Esophagus muscularis mucosa (tissue), 4 donors: ENCODE data around the gene TGFBR1. TPM values are rescaled to one million over a fixed set of nuclear protein-coding genes. Genes with fewer than 3 reads are reported as not detected.

Source experiments
- DNase-seq: peaks from one replicate; pipeline ENCODE4 v3.0.0-alpha.2; 2017; ENCODE audit errors: extremely low spot score
- H3K27ac ChIP-seq, 4 donors: fragments of 200-600 bp; sonication (generic); replicated peaks in 1 of 4; 1 replicate in 3 of 4; 2 replicates in 1 of 4; pipeline ENCODE4 v1.5.1; 2016 to 2019; ENCODE audit warnings: mild to moderate bottlenecking in 1 of 4
- H3K27me3 ChIP-seq, 4 donors: fragments of 200-600 bp; sonication (generic); one replicate each; pipeline versions ENCODE4 v1.5.1 to v1.6.0; 2016 to 2019
- H3K36me3 ChIP-seq, 4 donors: fragments of 200-600 bp; sonication (generic); one replicate each; pipeline ENCODE4 v1.5.1; 2016 to 2019
- H3K4me1 ChIP-seq, 4 donors: fragments of 200-600 bp; sonication (generic); one replicate each; pipeline ENCODE4 v1.5.1; 2016 to 2019
- H3K4me3 ChIP-seq, 4 donors: fragments of 200-600 bp; sonication (generic); 1 replicate in 2 of 4; 2 replicates in 2 of 4; pipeline ENCODE4 v1.5.1; 2016 to 2019; ENCODE audit warnings: mild to moderate bottlenecking in 4 of 4, moderate library complexity in 1 of 4
- H3K9me3 ChIP-seq, 4 donors: fragments of 200-600 bp; sonication (generic); 1 replicate in 3 of 4; 2 replicates in 1 of 4; pipeline ENCODE4 v1.5.1; 2016 to 2019
- CTCF ChIP-seq, 3 experiments: fragments of 200-600 bp in 2 of 3; fragments of 450-650 bp in 1 of 3; sonication (generic) in 2 of 3; IDR thresholded peaks; one replicate each; pipeline ENCODE4 v1.5.1; 2017 to 2019; ENCODE audit warnings: antibody characterized with exemption in 3 of 3, mild to moderate bottlenecking in 2 of 3, moderate library complexity in 1 of 3
- EP300 ChIP-seq: sonication (generic); formaldehyde crosslinking; IDR thresholded peaks from one replicate; pipeline ENCODE4 v1.6.1; 2017; ENCODE audit warnings: antibody characterized with exemption
- POLR2A ChIP-seq: fragments of 450-650 bp; IDR thresholded peaks from one replicate; pipeline ENCODE4 v1.6.1; 2017; ENCODE audit warnings: antibody characterized with exemption, moderate library complexity, mild to moderate bottlenecking, low read depth
- POLR2AphosphoS5 ChIP-seq, 2 donors: sonication (generic); formaldehyde crosslinking; IDR thresholded peaks; one replicate each; pipeline ENCODE4 v1.6.1; 2017; ENCODE audit warnings: antibody characterized with exemption in 2 of 2
- WGBS: methylation state at CpG from one replicate; pipeline ENCODE4 v1.1.5; 2018; 5-methylcytosine and 5-hydroxymethylcytosine counted together
- intact Hi-C: fragments of 100-400 bp; cut with DNase I; formaldehyde crosslinking; loops from one replicate; pipeline ENCODE4 v1.15.1; 2023
- total RNA-seq, 4 donors: library from RNA; depleted of rRNA; stranded (reverse); fragments of >200 nt; gene quantifications; one replicate each; pipeline versions ENCODE4 v1.1.0 to v1.2.1, GENCODE V29; 2016

TGFBR1 gene
- total RNA-seq, 4 donors from 2014 or later: 33.7 to 63.1 (median 48.1) TPM

GRCh38 chr9:99074902-99075245 lies 30.0 kb upstream of the TGFBR1 start:
- H3K9me3 ChIP-seq: no peaks in the 10 kb centered on the region
- 88% methylated on average over 3 of the region's 3 CpGs for WGBS
- TF ChIP-seq POLR2AphosphoS5 (IDR thresholded peaks at IDR 0.05) (no peak), POLR2A (no peak)
- peaks cover 0 to 10% (median 0%) of the 10 kb centered on the region in 4 donors for H3K36me3 ChIP-seq
- H3K27ac ChIP-seq: no peak overlapping the region
- no peak overlapping the region for H3K4me3 ChIP-seq
- H3K4me1 ChIP-seq: peaks cover 10 to 21% (median 16%) of the 10 kb centered on the region in 4 donors
- H3K27me3 ChIP-seq: no peaks in the 10 kb centered on the region
- intact Hi-C loops: no loop called here
- no peak for DNase-seq

- H3K4me1 ChIP-seq: peaks cover 10 to 21% (median 16%) of the 10 kb centered on the region in 4 donors
- no peak for DNase-seq
- no peaks in the 10 kb centered on the region for H3K27me3 ChIP-seq
- 82% methylated on average over 6 of the region's 6 CpGs for WGBS
- intact Hi-C loops: no loop called here
- no peak for TF ChIP-seq POLR2A
- no peak for TF ChIP-seq CTCF (IDR thresholded peaks at IDR 0.05)
- no peak for TF ChIP-seq EP300
- no peak for TF ChIP-seq POLR2AphosphoS5 (IDR thresholded peaks at IDR 0.05)
- peaks cover 0 to 5% (median 0%) of the 10 kb centered on the region in 4 donors for H3K36me3 ChIP-seq
- H3K9me3 ChIP-seq: no peaks in the 10 kb centered on the region
- H3K27ac ChIP-seq: no peak overlapping the region
- H3K4me3 ChIP-seq: no peak overlapping the region
These were observed 29.5 kb upstream of the TGFBR1 start for GRCh38 chr9:99075246-99075912.

GRCh38 chr9:99076030-99076429 lies 28.9 kb upstream of the TGFBR1 start:
- intact Hi-C loops: loop anchor here (2.0 kb wide), 1 partner anchor 59 kb away; no protein-coding TSS in a partner anchor
- no peaks in the 10 kb centered on the region for H3K27me3 ChIP-seq
- H3K4me1 ChIP-seq: peaks cover 10 to 15% (median 12%) of the 10 kb centered on the region in 4 donors
- H3K9me3 ChIP-seq: no peaks in the 10 kb centered on the region
- no peaks in the 10 kb centered on the region for H3K36me3 ChIP-seq
- no peak overlapping the region for H3K27ac ChIP-seq
- no peak for DNase-seq
- no peak for TF ChIP-seq CTCF (IDR thresholded peaks at IDR 0.05)
- TF ChIP-seq POLR2AphosphoS5 (IDR thresholded peaks at IDR 0.05): no peak
- no peak for TF ChIP-seq POLR2A
- no peak for TF ChIP-seq EP300
- WGBS: 92% methylated on average over 4 of the region's 4 CpGs
- no peak overlapping the region for H3K4me3 ChIP-seq

GRCh38 chr9:99076483-99077171 lies 28.3 kb upstream of the TGFBR1 start:
- Histone ChIP-seq H3K27me3 (no peaks in the 10 kb centered on the region), H3K36me3 (no peaks in the 10 kb centered on the region), H3K9me3 (no peaks in the 10 kb centered on the region), H3K4me1 (peaks cover 4 to 12% (median 10%) of the 10 kb centered on the region in 4 donors), H3K27ac (no peak overlapping the region), H3K4me3 (no peak overlapping the region)
- intact Hi-C loops: loop anchor here (2.0 kb wide), 1 partner anchor 58 kb away; no protein-coding TSS in a partner anchor
- no peak for DNase-seq
- TF ChIP-seq EP300 (no peak), POLR2AphosphoS5 (IDR thresholded peaks at IDR 0.05) (no peak), POLR2A (no peak), CTCF (IDR thresholded peaks at IDR 0.05) (no peak)
- 32% methylated on average over 4 of the region's 6 CpGs for WGBS

GRCh38 chr9:99078717-99079116 lies 26.2 kb upstream of the TGFBR1 start:
- Histone ChIP-seq H3K27me3 (no peaks in the 10 kb centered on the region), H3K36me3 (no peaks in the 10 kb centered on the region), H3K27ac (no peak overlapping the region), H3K9me3 (no peaks in the 10 kb centered on the region), H3K4me3 (no peak overlapping the region), H3K4me1 (peaks cover 0 to 11% (median 8%) of the 10 kb centered on the region in 4 donors)
- no peak for DNase-seq
- intact Hi-C loops: no loop called here
- TF ChIP-seq EP300 (no peak), POLR2AphosphoS5 (IDR thresholded peaks at IDR 0.05) (no peak), CTCF (IDR thresholded peaks at IDR 0.05) (no peak), POLR2A (no peak)
- WGBS: 73% methylated on average over 2 of the region's 2 CpGs
